Measurements from ENCODE around the gene PCID2.

Gene PCID2

DNA sequence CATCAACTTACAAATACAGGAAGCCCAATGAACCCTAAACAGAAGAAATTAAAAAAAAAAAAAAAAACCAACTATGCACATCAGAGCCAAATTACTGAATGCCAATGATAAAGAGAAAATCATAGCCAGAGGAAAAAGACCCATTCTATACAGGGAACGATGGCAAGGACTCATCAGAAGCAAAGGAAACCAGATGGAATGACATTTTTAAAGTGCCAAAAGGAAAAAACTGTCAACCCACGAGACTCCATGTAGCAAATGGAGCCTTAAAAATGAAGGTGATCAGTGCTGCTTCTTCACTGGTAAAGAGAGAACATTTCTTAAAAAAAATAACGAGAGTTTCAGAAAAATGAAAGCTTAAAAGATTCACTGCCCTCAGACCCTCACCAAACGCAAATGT is 18.3 kb downstream of the PCID2 start:
- FAIRE-seq, result no peak

GRCh38 chr13:113187883-113188665 is 20.4 kb downstream of the PCID2 start:
- DNase-seq (ENCODE audit: insufficient read length, low spot score) (no peak), FAIRE-seq (no peak)

More for the DNA sequence above, 18.3 kb downstream of the PCID2 start:
- no peak for DNase-seq (ENCODE audit: insufficient read length, low spot score)

GRCh38 chr13:113187263-113187669 is 21.2 kb downstream of the PCID2 start:
- DNase-seq (ENCODE audit: insufficient read length, low spot score), result no peak
- FAIRE-seq, result no peak

GRCh38 chr13:113186061-113186900 is 22.2 kb downstream of the PCID2 start:
- DNase-seq (ENCODE audit: insufficient read length, low spot score) (peak; percentile 32), FAIRE-seq (peak; percentile 59)

- FAIRE-seq (peak; percentile 66), DNase-seq (ENCODE audit: insufficient read length, low spot score) (no peak)
Observed at GRCh38 chr13:113184568-113185440, 23.7 kb downstream of the PCID2 start.

DNA sequence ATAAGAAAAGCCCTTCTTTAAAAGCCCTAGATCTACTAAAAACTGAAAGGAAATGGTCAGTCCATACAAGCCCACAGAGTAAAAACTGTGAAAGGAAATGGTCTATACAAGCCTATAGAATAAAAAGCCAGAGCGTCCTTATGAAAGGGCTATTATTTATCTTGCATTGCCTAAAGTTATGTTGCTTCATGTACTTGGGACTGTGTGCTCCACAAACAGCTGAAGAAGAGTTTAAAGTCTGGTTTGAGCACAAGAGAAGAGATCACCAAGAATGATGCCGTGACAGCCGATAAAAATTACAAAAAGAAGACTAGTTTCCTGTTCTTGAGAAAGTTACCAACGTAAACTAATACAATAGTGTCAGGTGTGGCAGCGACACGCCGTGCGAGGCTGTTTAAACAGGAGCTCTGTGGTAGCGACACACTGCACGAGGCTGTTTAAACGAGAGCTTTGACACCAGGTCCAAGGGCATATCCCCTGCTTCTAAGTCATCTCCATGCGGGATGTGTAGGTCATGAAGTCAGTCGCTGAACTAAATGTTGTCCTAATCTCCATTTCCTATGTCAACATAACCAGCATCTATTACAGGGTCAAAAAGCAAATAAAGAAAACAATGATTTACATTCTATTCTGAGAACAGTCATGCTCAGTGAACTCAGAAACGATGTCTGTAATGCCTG is 24.9 kb downstream of the PCID2 start:
- FAIRE-seq (no peak), DNase-seq (ENCODE audit: insufficient read length, low spot score) (no peak)

- FAIRE-seq (no peak), DNase-seq (ENCODE audit: insufficient read length, low spot score) (no peak)
Observed at GRCh38 chr13:113182046-113182445, 26.4 kb downstream of the PCID2 start.

DNA sequence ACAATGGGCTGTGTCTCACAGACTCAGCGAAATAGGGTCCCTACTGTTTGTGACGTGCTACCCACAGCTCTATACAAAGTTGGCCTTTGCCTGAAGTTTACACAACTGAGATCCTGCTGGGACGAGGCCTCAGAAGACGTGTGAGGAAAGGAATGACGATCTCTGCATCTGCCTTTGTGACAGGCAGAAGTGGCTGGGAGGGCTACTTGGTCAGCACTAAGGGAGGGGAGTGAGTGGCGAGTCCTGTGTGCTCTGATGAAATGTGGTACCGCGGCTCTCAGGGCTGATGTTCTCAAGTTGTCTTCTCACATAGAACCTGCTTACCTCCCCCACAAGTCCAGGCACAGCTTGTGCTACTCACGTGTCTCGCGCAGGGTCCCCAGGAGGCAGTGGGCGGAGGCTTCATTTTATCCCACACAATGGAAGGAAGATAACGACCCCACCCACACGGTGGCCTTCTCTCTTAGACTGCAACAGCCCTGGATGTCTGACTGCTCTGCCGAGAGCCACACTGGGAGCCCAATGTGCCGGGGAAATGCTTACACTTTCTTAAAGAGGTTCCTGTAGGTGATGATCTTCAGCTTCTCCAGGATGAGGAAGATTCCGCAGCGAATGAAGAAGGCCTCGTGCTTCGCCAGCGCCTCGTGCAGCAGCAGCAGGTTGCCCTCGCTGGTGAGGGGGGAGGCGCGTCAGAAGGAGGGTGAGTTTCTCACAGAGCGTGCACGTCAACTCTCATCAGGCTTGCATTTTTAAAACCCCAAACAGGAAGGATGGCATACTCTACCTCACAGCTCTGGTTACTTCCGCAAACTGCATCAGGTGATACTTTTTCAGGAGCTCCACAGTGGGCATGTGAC is 28.9 kb downstream of the PCID2 start:
- DNase-seq (ENCODE audit: insufficient read length, low spot score), result no peak
- no peak for FAIRE-seq

DNA sequence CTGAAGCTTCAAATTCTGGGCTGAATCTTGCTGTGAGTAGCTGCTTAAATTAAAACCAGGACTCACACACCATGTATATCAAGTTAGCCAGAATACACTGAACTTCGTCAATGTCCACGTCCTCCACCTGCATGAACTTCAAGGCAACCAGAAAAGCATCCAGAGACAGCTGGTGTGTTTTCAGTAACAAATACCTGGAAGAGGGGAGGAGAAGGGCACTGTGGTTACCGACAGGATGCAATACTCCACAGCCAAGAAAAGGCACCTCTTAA is 29.6 kb downstream of the PCID2 start:
- no peak for FAIRE-seq

DNA sequence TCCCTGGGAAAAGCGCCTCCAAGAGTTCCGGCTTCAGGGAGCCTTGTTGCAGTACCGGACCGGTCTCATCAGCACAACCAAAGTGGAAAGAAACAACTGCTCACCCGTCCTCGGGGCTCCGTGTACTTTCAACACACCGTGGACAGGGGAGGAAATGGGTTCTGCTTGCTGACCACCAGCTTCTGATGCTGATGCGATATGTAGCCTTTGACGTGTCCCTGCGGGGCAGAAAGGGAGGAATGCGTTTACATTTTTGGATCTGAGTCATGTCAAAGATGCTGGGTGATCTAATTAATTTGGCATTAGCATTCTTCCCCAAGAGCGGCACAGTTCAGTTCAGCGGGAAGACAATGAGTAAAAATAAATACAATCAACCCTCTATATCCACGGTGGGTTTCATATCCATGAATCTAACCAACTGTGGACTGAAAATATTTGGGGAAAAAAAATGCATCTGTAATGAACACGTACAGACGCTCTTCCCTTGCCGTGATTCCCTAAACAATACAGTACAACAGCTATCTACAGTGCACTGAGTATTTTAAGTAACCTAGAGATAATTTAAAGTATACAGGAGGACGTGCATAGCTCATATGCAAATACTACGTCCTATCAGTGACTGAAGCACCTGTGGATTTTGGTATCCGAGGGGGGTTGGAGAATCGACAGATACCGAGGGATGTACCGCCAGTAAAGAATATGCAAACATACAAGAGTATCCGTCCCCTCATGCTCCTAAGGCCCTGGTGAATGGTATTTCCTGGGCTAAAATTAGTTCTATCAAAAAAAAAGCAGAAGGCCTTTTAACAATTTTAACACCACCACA is 30.2 kb downstream of the PCID2 start:
- FAIRE-seq (no peak), DNase-seq (ENCODE audit: insufficient read length, low spot score) (no peak)

More for the DNA sequence above, 29.6 kb downstream of the PCID2 start:
- no peak for DNase-seq (ENCODE audit: insufficient read length, low spot score)

GRCh38 chr13:113176822-113177221 is 31.6 kb downstream of the PCID2 start:
- DNase-seq (ENCODE audit: insufficient read length, low spot score) (no peak), FAIRE-seq (no peak)

- no peak for FAIRE-seq
- no peak for DNase-seq (ENCODE audit: insufficient read length, low spot score)
Observed at GRCh38 chr13:113176280-113176679, 32.2 kb downstream of the PCID2 start.

GRCh38 chr13:113172419-113172926 is 36.0 kb downstream of the PCID2 start:
- FAIRE-seq (no peak), DNase-seq (ENCODE audit: insufficient read length, low spot score) (no peak)

GRCh38 chr13:113171250-113172125 is 37.0 kb downstream of the PCID2 start:
- no peak for FAIRE-seq
- no peak for DNase-seq (ENCODE audit: insufficient read length, low spot score)

DNA sequence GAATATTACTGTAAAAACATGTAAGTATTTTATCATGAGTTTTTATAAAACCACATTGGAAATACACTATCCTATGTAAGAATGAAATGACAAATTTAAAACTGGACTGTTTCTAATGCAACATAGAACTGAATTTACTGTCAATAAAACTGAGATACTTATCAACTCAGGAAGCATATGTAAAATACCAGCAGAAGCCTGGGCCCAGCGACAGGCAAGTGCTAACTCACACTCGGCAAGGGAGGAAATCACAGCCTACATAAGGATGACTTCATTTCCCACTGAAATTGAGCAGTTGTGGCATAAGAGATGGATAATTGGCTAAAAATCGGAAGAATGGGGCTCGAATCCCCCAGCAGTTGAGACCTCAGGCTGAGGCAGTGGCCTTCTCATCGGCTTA is 38.0 kb downstream of the PCID2 start:
- DNase-seq (ENCODE audit: insufficient read length, low spot score), result no peak
- FAIRE-seq, result no peak

GRCh38 chr13:113169277-113170272 is 38.9 kb downstream of the PCID2 start:
- no peak for FAIRE-seq
- DNase-seq (ENCODE audit: insufficient read length, low spot score), result no peak

Data from GM19239 (cell line).